Heart right ventricle (tissue), 16 donors: ENCODE measurements around the gene SVIL. TPM values are rescaled to one million over a fixed set of nuclear protein-coding genes. Genes with fewer than 3 reads are reported as not detected.

Source experiments
- ATAC-seq, 8 donors: fragments of 200-7000 bp; cut with Tn5 transposase; one replicate each; pipeline ENCODE4 v1.9.1; 2020; ENCODE audit warnings: mild to moderate bottlenecking in 8 of 8, moderate library complexity in 8 of 8, moderate number of reproducible peaks in 1 of 8
- DNase-seq, 2 donors: peaks; one replicate each; pipeline ENCODE4 v3.0.0-alpha.2; 2020
- H3K27ac ChIP-seq, 10 donors: fragments of 200-600 bp; sonication (generic) in 2 of 10; one replicate each; pipeline versions ENCODE4 v1.5.0 to v1.8.0; 2020 to 2022; ENCODE audit warnings: mild to moderate bottlenecking in 3 of 10
- H3K27me3 ChIP-seq, 7 donors: fragments of 200-600 bp; one replicate each; pipeline ENCODE4 v1.8.0; 2021 to 2022; ENCODE audit warnings: mild to moderate bottlenecking in 2 of 7
- H3K36me3 ChIP-seq, 9 donors: fragments of 200-600 bp; sonication (generic) in 1 of 9; one replicate each; pipeline versions ENCODE4 v1.5.0 to v1.8.0; 2020 to 2022; ENCODE audit warnings: mild to moderate bottlenecking in 2 of 9
- H3K4me1 ChIP-seq, 9 donors: fragments of 200-600 bp; sonication (generic) in 1 of 9; one replicate each; pipeline versions ENCODE4 v1.5.0 to v1.8.0; 2020 to 2022; ENCODE audit warnings: mild to moderate bottlenecking in 4 of 9
- H3K4me3 ChIP-seq, 10 donors: fragments of 200-600 bp; sonication (generic) in 2 of 10; one replicate each; pipeline versions ENCODE4 v1.5.0 to v1.8.0; 2020 to 2022; ENCODE audit warnings: mild to moderate bottlenecking in 7 of 10, moderate library complexity in 2 of 10
- H3K9me3 ChIP-seq, 11 donors: fragments of 200-600 bp in 10 of 11; sonication (generic) in 2 of 11; one replicate each; pipeline versions ENCODE4 v1.5.0 to v1.8.0; 2013 to 2022; ENCODE audit warnings: mild to moderate bottlenecking in 2 of 11, control low read depth in 1 of 11, moderate library complexity in 1 of 11
- WGBS, 2 donors: extraction: QIAGEN DNeasy Blood & Tissue Kit; methylation state at CpG; one replicate each; pipeline ENCODE4 v1.1.7; 2013; ENCODE audit warnings: inconsistent platforms in 1 of 2; 5-methylcytosine and 5-hydroxymethylcytosine counted together
- intact Hi-C, 10 donors: fragments of 100-400 bp; cut with DNase I; formaldehyde crosslinking; loops; one replicate each; pipeline versions ENCODE4 v1.11.1 to v1.14.2; 2022
- polyA plus RNA-seq, 2 donors: library from polyadenylated mRNA; stranded (reverse); fragments of 200-250 nt; gene quantifications; one replicate each; pipeline ENCODE4 v1.2.3, GENCODE V29; 2013
- total RNA-seq, 10 donors: library from RNA; stranded (reverse); fragmentation: NEBNext Ultra II Directional in 3 of 10; extraction: Animal tissue kit (Norgen Biotek cat#: 25700) in 3 of 10; gene quantifications; one replicate each; pipeline versions ENCODE4 v1.2.1 to v1.2.4, GENCODE V29; 2021 to 2023
- TF ChIP-seq, protein P1 (sequence below), 9 donors: fragments of 200-600 bp; sonication (generic) in 2 of 9; IDR thresholded peaks; one replicate each; pipeline versions ENCODE4 v1.5.0 to v1.8.0; 2021 to 2022; ENCODE audit warnings: antibody characterized with exemption in 9 of 9, mild to moderate bottlenecking in 5 of 9, moderate library complexity in 1 of 9
- donor health status: Arrhythmogenic right ventricular cardiomyopathy.
- donor health status: ischemic (EF 13 %, LVEDD 7.1; RV severe dilation, severe dysfunction).
- donor health status: healthy with polysubstance abuse.
- donor health status: DM: no; HTN: yes; CAD: no.
- donor health status: DM: no; HTN: no; CAD: no.
- donor health status: ischemic (EF 25% LVEDD 6.9; RV normal size, moderate dysfunction).
- donor health status: ischemic (EF 25% LVEDD 5.7; RV mildly dilated, moderate dysfunction).
- donor health status: healthy.
- donor health status: DM: yes; HTN: yes; CAD: no.
- donor health status: Ischemic cardiomyopathy.
- donor health status: ischemic (EF 35%, LVEDD 5.7; RV mildly dilated, moderate dysfunction).
- donor health status: nonischemic (EF 11% LVEDD 7.7; RV severe dilation, severe dysfunction).
- donor health status: DM: yes; HTN: yes; CAD: no.
- donor health status: PGD.
- donor health status: ischemic (EF 29% LVEDD 5.4; RV normal size, mild dysfunction).
- donor health status: nonischemic (EF 23%, LVEDD 6.1; RV moderate dilation, normal function).

Gene SVIL
- total and polyA plus RNA-seq, 12 donors, result 38.6 to 655 (median 450) TPM

DNA sequence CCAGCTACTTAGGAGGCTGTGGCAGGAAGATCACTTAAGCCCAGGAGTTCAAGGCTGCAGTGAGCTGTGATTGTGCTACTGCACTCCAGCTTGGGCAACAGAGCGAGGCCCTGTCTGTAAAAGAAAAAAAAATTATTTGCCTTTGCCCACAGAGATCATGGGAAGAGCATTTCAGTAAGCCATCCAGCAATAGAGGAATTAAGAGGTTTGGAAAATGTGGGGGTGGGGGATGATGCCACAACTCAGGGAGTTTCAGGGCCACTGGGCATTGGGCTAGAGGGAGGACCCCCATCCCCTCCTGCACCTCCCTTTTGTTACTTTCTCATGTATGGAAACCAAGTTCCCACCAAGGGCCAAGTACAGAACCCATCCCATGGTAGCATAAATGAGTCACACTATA, 38.4 kb downstream of the SVIL start:
- TF ChIP-seq, protein P1, sequence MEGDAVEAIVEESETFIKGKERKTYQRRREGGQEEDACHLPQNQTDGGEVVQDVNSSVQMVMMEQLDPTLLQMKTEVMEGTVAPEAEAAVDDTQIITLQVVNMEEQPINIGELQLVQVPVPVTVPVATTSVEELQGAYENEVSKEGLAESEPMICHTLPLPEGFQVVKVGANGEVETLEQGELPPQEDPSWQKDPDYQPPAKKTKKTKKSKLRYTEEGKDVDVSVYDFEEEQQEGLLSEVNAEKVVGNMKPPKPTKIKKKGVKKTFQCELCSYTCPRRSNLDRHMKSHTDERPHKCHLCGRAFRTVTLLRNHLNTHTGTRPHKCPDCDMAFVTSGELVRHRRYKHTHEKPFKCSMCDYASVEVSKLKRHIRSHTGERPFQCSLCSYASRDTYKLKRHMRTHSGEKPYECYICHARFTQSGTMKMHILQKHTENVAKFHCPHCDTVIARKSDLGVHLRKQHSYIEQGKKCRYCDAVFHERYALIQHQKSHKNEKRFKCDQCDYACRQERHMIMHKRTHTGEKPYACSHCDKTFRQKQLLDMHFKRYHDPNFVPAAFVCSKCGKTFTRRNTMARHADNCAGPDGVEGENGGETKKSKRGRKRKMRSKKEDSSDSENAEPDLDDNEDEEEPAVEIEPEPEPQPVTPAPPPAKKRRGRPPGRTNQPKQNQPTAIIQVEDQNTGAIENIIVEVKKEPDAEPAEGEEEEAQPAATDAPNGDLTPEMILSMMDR (IDR thresholded peaks at IDR 0.05), result no peak
- WGBS, 2 donors, result 86 to 93% methylated on average over 1 of the region's 1 CpG
- Histone ChIP-seq H3K9me3 (no peaks in the 10 kb centered on the region), H3K36me3 (peaks cover 0 to 8% (median 0%) of the 10 kb centered on the region in 9 donors), H3K27me3 (no peaks in the 10 kb centered on the region), H3K27ac (peak overlapping the region in 4 of 10 donors; percentile 34 to 87 (median 85)), H3K4me1 (peaks cover 4 to 96% (median 49%) of the 10 kb centered on the region in 9 donors), H3K4me3 (no peak overlapping the region)
- ATAC-seq, result no peak
- no peak for DNase-seq
- intact Hi-C loops, result loop anchor here in 2 of 10 donors (10.0 kb wide), 1 partner anchor 138 kb away; no protein-coding TSS in a partner anchor

DNA sequence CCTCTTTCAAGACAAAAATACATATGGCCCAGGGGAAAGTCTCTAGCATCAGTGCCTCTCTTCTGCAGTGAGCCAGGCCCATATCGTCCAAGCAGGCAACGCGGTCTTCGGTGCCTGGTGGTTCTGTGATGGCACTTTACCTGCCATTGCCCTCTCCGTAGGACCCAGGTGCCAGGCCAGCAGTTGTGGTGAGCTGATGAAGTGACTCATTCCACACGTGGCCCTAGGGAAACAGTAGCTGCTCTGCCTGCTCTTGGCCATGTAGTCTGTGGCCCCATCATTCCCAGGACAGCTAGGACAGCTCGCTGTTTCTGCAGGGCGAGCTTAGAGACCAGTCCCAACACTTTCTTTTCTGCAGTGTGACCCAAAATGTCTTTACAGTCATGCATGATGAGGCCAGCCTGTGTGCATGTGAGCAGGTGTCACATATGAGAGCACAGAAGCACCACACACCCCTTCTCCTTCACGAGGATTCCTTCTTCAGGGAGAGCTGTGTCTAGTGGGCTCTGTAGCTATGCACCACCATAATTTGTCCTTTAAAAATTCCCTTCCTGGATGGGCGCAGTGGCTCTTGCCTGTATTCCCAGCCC, 39.0 kb downstream of the SVIL start:
- WGBS, 2 donors, result 76 to 80% methylated on average over 10 of the region's 10 CpGs

DNA sequence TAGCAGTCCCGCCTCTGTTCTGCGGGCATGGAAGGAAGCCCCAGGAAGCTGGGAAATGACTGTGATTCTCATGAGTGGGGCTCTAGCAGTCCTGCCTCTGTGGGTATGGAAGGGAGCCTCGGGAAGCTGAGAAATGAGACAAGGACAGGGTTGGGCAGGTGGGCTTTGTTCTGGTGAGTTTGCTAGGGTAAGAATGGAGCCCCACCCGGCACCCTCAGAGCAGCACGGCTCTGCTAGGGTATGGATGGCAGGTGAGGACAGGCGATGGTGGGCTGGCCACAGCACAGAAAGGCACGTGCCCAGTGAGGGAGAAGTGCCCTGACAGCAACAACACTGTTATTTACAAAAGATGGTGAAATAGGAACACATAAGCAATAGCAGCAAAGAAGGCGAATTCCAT, 39.6 kb downstream of the SVIL start:
- no peak for ATAC-seq
- TF ChIP-seq, protein P1 (IDR thresholded peaks at IDR 0.05), result no peak
- Histone ChIP-seq H3K36me3 (peaks cover 0 to 8% (median 0%) of the 10 kb centered on the region in 9 donors), H3K4me3 (no peak overlapping the region), H3K4me1 (peaks cover 4 to 96% (median 59%) of the 10 kb centered on the region in 9 donors), H3K27me3 (no peaks in the 10 kb centered on the region), H3K27ac (peak overlapping the region in 3 of 10 donors; percentile 30 to 87 (median 43)), H3K9me3 (no peaks in the 10 kb centered on the region)
- intact Hi-C loops, result loop anchor here in 2 of 10 donors (10.0 kb wide), 1 partner anchor 140 kb away; no protein-coding TSS in a partner anchor
- WGBS, 2 donors, result 74 to 80% methylated on average over 8 of the region's 8 CpGs
- no peak for DNase-seq

More for the DNA sequence above, 39.0 kb downstream of the SVIL start:
- Histone ChIP-seq H3K9me3 (no peaks in the 10 kb centered on the region), H3K27ac (peak overlapping the region in 4 of 10 donors; percentile 5 to 87 (median 64)), H3K27me3 (no peaks in the 10 kb centered on the region), H3K4me1 (peaks cover 4 to 96% (median 55%) of the 10 kb centered on the region in 9 donors), H3K4me3 (no peak overlapping the region), H3K36me3 (peaks cover 0 to 8% (median 0%) of the 10 kb centered on the region in 9 donors)
- DNase-seq (no peak), ATAC-seq (peak in 5 of 8 donors; percentile 20 to 61 (median 32))
- TF ChIP-seq, protein P1 (IDR thresholded peaks at IDR 0.05), result no peak
- intact Hi-C loops, result loop anchor here in 2 of 10 donors (10.0 kb wide), 1 partner anchor 139 kb away; no protein-coding TSS in a partner anchor

DNA sequence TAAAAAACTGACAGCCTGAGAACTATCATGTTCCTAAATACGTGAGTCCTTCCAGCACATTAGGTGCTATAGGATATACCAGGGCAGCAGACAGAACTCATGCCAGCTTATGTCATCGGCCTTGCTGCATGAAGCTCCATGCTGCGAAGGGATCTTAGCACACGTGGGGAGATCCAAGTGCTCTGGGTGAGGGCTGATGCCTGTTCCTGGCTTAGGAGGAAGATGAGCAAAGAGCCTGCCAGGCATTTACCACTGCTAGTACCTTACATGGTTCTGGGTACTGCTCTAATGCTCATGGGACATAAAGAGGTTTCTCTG, 43.2 kb downstream of the SVIL start:
- intact Hi-C loops, result loop anchor here in 5 of 10 donors (5.0 to 10.0 kb wide), 4 partner anchors 36 to 146 kb away; partner anchors contain the start of gene SVIL (in 2 of the 5)
- H3K27ac ChIP-seq, result peak overlapping the region in 6 of 10 donors; percentile 12 to 84 (median 52)
- H3K4me3 ChIP-seq, result no peak overlapping the region
- H3K36me3 ChIP-seq, result peaks cover 0 to 8% (median 0%) of the 10 kb centered on the region in 9 donors
- 61 to 70% methylated on average over 4 of the region's 4 CpGs for WGBS, 2 donors
- no peaks in the 10 kb centered on the region for H3K27me3 ChIP-seq
- peaks cover 14 to 94% (median 54%) of the 10 kb centered on the region in 9 donors for H3K4me1 ChIP-seq
- no peaks in the 10 kb centered on the region for H3K9me3 ChIP-seq
- DNase-seq (no peak), ATAC-seq (no peak)
- TF ChIP-seq, protein P1 (IDR thresholded peaks at IDR 0.05), result no peak
